ENCODE results near the gene INTS11.

INTS11 gene

GRCh38 chr1:1267488-1268283, 56.8 kb downstream of the INTS11 start:
- H3K36me3 ChIP-seq (ENCODE audit: insufficient read depth, low read length), result peaks cover 80% of the 10 kb centered on the region
- DNase-seq (no peak), ATAC-seq (ENCODE audit: insufficient read depth, low read depth) (no peak)
- peaks cover 26% of the 10 kb centered on the region for H3K4me1 ChIP-seq (ENCODE audit: insufficient read depth, low read length)
- no peak overlapping the region for H2AFZ ChIP-seq (ENCODE audit: low read depth, low read length)
- peaks cover 82% of the 10 kb centered on the region for H3K79me2 ChIP-seq (ENCODE audit: insufficient read depth, low read length)
- peak; percentile 4 for TF ChIP-seq CTCF (IDR thresholded peaks at IDR 0.05; ENCODE audit: borderline replicate concordance, extremely low read depth, low read length, poor library complexity, severe bottlenecking)
- no peak for TF ChIP-seq EZH2 (IDR thresholded peaks at IDR 0.05; ENCODE audit: borderline replicate concordance, low read depth, low read length, severe bottlenecking)
- H3K4me2 ChIP-seq (ENCODE audit: insufficient read depth, low read length), result no peak overlapping the region
- H3K9me3 ChIP-seq (ENCODE audit: insufficient read depth, low read length, severe bottlenecking), result no peaks in the 10 kb centered on the region
- H3K4me3 ChIP-seq (ENCODE audit: low read depth in 1 of 2, low read length in 2 of 2), result no peak overlapping the region
- peaks cover 71% of the 10 kb centered on the region for H4K20me1 ChIP-seq (ENCODE audit: insufficient read depth, low read length)
- H3K9ac ChIP-seq (ENCODE audit: low read depth, low read length), result no peak overlapping the region
- no peaks in the 10 kb centered on the region for H3K27me3 ChIP-seq (ENCODE audit: insufficient read depth, low read length, poor library complexity)
- H3K27ac ChIP-seq (ENCODE audit: low read length), result no peak overlapping the region

- Histone ChIP-seq H3K4me2 (ENCODE audit: insufficient read depth, low read length) (no peak overlapping the region), H3K36me3 (ENCODE audit: insufficient read depth, low read length) (peaks cover 82% of the 10 kb centered on the region), H3K79me2 (ENCODE audit: insufficient read depth, low read length) (peaks cover 71% of the 10 kb centered on the region), H3K9ac (ENCODE audit: low read depth, low read length) (no peak overlapping the region), H3K4me3 (ENCODE audit: low read depth in 1 of 2, low read length in 2 of 2) (no peak overlapping the region), H2AFZ (ENCODE audit: low read depth, low read length) (no peak overlapping the region), H3K27me3 (ENCODE audit: insufficient read depth, low read length, poor library complexity) (no peaks in the 10 kb centered on the region), H3K27ac (ENCODE audit: low read length) (no peak overlapping the region), H3K4me1 (ENCODE audit: insufficient read depth, low read length) (no peaks in the 10 kb centered on the region), H4K20me1 (ENCODE audit: insufficient read depth, low read length) (peaks cover 65% of the 10 kb centered on the region), H3K9me3 (ENCODE audit: insufficient read depth, low read length, severe bottlenecking) (no peaks in the 10 kb centered on the region)
- TF ChIP-seq CTCF (IDR thresholded peaks at IDR 0.05; ENCODE audit: borderline replicate concordance, extremely low read depth, low read length, poor library complexity, severe bottlenecking) (peak; percentile 50), EZH2 (IDR thresholded peaks at IDR 0.05; ENCODE audit: borderline replicate concordance, low read depth, low read length, severe bottlenecking) (no peak)
- DNase-seq, result no peak
- 0 out of 3 replicates have a peak, but pooled peaks have one; percentile 41 for ATAC-seq (ENCODE audit: insufficient read depth, low read depth)
These were observed 59.6 kb downstream of the INTS11 start for GRCh38 chr1:1264868-1265272.

GRCh38 chr1:1264026-1264425, 60.4 kb downstream of the INTS11 start:
- Histone ChIP-seq H3K27me3 (ENCODE audit: insufficient read depth, low read length, poor library complexity) (no peaks in the 10 kb centered on the region), H3K36me3 (ENCODE audit: insufficient read depth, low read length) (peaks cover 88% of the 10 kb centered on the region), H3K9ac (ENCODE audit: low read depth, low read length) (no peak overlapping the region), H3K79me2 (ENCODE audit: insufficient read depth, low read length) (peaks cover 70% of the 10 kb centered on the region), H3K4me3 (ENCODE audit: low read depth in 1 of 2, low read length in 2 of 2) (no peak overlapping the region), H3K4me2 (ENCODE audit: insufficient read depth, low read length) (no peak overlapping the region), H4K20me1 (ENCODE audit: insufficient read depth, low read length) (peaks cover 64% of the 10 kb centered on the region), H3K27ac (ENCODE audit: low read length) (no peak overlapping the region), H3K9me3 (ENCODE audit: insufficient read depth, low read length, severe bottlenecking) (no peaks in the 10 kb centered on the region), H3K4me1 (ENCODE audit: insufficient read depth, low read length) (no peaks in the 10 kb centered on the region), H2AFZ (ENCODE audit: low read depth, low read length) (no peak overlapping the region)
- DNase-seq (no peak), ATAC-seq (ENCODE audit: insufficient read depth, low read depth) (no peak)
- TF ChIP-seq CTCF (IDR thresholded peaks at IDR 0.05; ENCODE audit: borderline replicate concordance, extremely low read depth, low read length, poor library complexity, severe bottlenecking) (no peak), EZH2 (IDR thresholded peaks at IDR 0.05; ENCODE audit: borderline replicate concordance, low read depth, low read length, severe bottlenecking) (no peak)
